Breast epithelium (tissue), 3 donors: ENCODE measurements around the gene PAK1.

Source experiments
- POLR2A ChIP-seq: fragments of 450-650 bp; IDR thresholded peaks from one replicate; pipeline ENCODE4 v1.6.1; 2016; ENCODE audit warnings: antibody characterized with exemption, mild to moderate bottlenecking, moderate library complexity
- POLR2AphosphoS5 ChIP-seq, 3 donors: sonication (generic); formaldehyde crosslinking; IDR thresholded peaks; one replicate each; pipeline ENCODE4 v1.6.1; 2017; ENCODE audit warnings: antibody characterized with exemption in 3 of 3
- TF ChIP-seq, protein P1 (sequence below), 3 donors: fragments of 450-650 bp; IDR thresholded peaks; one replicate each; pipeline ENCODE4 v1.5.1; 2016 to 2017; ENCODE audit warnings: antibody characterized with exemption in 3 of 3, mild to moderate bottlenecking in 3 of 3, moderate library complexity in 3 of 3

DNA sequence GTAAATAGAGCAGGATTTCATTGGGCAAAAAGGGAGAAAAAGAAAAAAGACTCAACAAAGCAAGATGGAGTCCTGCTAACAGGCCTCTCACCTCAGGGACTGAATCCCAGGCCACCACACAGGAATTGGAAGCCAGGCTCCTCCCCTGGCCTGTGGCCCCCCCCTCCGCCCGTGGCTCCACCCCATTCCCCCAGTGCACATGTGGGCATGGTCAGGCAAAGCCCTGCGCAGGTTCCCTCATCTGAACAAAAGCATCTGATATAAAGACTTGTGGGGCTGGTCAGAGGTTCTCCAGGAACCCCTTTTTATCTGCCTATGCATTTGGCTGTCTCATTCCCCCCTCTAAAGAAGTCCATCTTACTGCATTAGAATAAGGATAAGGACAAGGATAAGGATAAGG lies 46.0 kb upstream of the PAK1 start:
- TF ChIP-seq, protein P1, sequence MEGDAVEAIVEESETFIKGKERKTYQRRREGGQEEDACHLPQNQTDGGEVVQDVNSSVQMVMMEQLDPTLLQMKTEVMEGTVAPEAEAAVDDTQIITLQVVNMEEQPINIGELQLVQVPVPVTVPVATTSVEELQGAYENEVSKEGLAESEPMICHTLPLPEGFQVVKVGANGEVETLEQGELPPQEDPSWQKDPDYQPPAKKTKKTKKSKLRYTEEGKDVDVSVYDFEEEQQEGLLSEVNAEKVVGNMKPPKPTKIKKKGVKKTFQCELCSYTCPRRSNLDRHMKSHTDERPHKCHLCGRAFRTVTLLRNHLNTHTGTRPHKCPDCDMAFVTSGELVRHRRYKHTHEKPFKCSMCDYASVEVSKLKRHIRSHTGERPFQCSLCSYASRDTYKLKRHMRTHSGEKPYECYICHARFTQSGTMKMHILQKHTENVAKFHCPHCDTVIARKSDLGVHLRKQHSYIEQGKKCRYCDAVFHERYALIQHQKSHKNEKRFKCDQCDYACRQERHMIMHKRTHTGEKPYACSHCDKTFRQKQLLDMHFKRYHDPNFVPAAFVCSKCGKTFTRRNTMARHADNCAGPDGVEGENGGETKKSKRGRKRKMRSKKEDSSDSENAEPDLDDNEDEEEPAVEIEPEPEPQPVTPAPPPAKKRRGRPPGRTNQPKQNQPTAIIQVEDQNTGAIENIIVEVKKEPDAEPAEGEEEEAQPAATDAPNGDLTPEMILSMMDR (IDR thresholded peaks at IDR 0.05): no peak
- TF ChIP-seq POLR2A (no peak), POLR2AphosphoS5 (IDR thresholded peaks at IDR 0.05) (no peak)
